ENCODE measurements around the gene GREB1L.

Gene GREB1L

GRCh38 chr18:21452276-21452780 lies 210.3 kb downstream of the GREB1L start:
- no peak for DNase-seq

GRCh38 chr18:21452796-21453510 lies 210.9 kb downstream of the GREB1L start:
- DNase-seq = no peak

- DNase-seq = no peak
Measured at GRCh38 chr18:21453511-21453901, 211.5 kb downstream of the GREB1L start.

- DNase-seq = no peak
Measured at GRCh38 chr18:21454725-21455124, 212.7 kb downstream of the GREB1L start.

- DNase-seq = no peak
Measured at GRCh38 chr18:21456428-21457178, 214.6 kb downstream of the GREB1L start.

GRCh38 chr18:21457179-21457535 lies 215.1 kb downstream of the GREB1L start:
- DNase-seq = no peak

- no peak for DNase-seq
Measured at GRCh38 chr18:21458310-21458709, 216.3 kb downstream of the GREB1L start.

GRCh38 chr18:21458788-21459187 lies 216.8 kb downstream of the GREB1L start:
- DNase-seq = no peak

GRCh38 chr18:21459706-21460286 lies 217.8 kb downstream of the GREB1L start:
- no peak for DNase-seq

- no peak for DNase-seq
Measured at GRCh38 chr18:21461460-21461859, 219.4 kb downstream of the GREB1L start.

GRCh38 chr18:21463718-21464117 lies 221.7 kb downstream of the GREB1L start:
- DNase-seq = no peak

- no peak for DNase-seq
Measured at GRCh38 chr18:21468514-21469164, 226.6 kb downstream of the GREB1L start.

- no peak for DNase-seq
Measured at GRCh38 chr18:21472741-21473140, 230.7 kb downstream of the GREB1L start.

GRCh38 chr18:21474621-21475020 lies 232.6 kb downstream of the GREB1L start:
- no peak for DNase-seq

- no peak for DNase-seq
Measured at GRCh38 chr18:21479721-21480120, 237.7 kb downstream of the GREB1L start.

GRCh38 chr18:21481739-21482138 lies 239.7 kb downstream of the GREB1L start:
- no peak for DNase-seq

GRCh38 chr18:21483051-21483450 lies 241.0 kb downstream of the GREB1L start:
- no peak for DNase-seq

- DNase-seq = no peak
Measured at GRCh38 chr18:21484851-21485636, 243.0 kb downstream of the GREB1L start.

GRCh38 chr18:21486905-21487437 lies 244.9 kb downstream of the GREB1L start:
- no peak for DNase-seq

- no peak for DNase-seq
Measured at GRCh38 chr18:21489119-21489750, 247.2 kb downstream of the GREB1L start.

- no peak for DNase-seq
Measured at GRCh38 chr18:21489919-21490495, 248.0 kb downstream of the GREB1L start.
